HK-2 (cell line): ENCODE results near the gene CPB1.
"Not testable (repeated sequence)": the region's sequence is repeated elsewhere in the genome, so short reads cannot be mapped to it uniquely, and the experiment has no call there.

ENCODE experiments used
- DNase-seq: peaks from one replicate; pipeline ENCODE4 v3.0.0-alpha.2; 2018; ENCODE audit not compliant: unreplicated experiment

CPB1 gene

DNA sequence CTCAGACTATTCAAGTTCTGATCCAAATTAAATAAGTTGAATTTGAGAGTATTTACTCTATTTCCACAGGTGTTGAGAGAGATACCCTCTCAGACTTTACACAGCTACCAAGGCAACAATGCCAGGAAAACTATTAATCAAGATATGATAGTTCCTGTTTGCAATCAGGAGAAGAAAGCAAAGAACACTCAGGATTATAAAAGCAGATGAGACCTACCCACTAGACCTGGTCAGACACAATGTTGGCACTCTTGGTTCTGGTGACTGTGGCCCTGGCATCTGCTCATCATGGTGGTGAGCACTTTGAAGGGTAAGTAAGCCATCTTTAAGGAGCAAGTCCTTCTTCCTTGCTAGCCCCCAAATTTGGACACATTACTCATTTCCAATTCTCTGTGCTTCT lies at the start of gene CPB1:
Gene CPB1, plus strand, starts transcription at position 227 of the 400 bp plus-strand sequence. Its CDS starts 13 bp downstream, at position 240.
- DNase-seq = no peak

DNA sequence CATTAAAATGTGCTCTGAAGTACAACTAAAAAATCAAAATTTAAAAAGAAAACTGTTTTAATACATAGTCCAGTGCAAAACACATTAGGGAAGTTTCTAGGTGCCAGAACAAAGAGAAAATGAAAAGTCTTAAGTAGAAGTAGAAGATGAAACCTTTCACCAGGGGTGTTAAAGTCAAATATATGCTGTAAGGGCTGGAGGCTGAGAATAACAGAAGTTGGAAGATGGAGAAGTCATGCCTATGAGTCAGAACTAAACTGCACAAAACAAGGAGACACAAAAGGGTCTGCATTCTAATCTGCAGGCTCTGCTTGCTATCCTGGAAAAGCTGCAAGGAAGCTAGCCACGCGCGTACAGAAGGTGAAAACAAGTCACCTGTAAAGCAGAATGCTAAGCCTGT lies 48.7 kb upstream of the CPB1 start:
- DNase-seq = no peak

DNA sequence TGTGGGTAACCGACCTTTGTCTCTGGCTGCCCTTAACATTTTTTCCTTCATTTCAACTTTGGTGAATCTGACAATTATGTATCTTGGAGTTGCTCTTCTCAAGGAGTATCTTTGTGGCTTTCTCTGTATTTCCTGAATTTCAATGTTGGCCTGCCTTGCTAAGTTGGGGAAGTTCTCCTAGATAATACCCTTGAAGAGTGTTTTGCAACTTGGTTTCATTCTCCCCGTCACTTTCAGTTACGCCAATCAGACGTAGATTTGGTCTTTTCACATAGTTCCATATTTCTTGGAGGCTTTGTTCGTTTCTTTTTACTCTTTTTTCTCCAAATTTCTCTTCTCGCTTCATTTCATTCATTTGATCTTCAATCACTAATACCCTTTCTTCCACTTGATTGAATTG lies 42.6 kb upstream of the CPB1 start:
- not testable (repeated sequence) for DNase-seq

DNA sequence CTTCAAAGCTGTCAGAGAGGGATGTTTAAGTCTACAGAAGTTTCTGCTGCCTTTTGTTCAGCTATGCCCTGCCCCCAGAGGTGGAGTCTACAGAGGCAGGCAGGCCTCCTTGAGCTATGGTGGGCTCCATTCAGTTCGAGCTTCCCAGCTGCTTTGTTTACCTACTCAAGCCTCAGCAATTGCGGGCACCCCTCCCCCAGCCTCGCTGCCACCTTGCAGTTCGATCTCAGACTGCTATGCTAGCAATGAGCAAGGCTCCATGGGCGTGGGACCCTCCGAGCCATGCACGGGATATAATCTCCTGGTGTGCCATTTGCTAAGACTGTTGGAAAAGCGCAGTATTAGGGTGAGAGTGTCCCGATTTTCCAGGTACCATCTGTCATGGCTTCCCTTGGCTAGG lies 41.5 kb upstream of the CPB1 start:
- not testable (repeated sequence) for DNase-seq

DNA sequence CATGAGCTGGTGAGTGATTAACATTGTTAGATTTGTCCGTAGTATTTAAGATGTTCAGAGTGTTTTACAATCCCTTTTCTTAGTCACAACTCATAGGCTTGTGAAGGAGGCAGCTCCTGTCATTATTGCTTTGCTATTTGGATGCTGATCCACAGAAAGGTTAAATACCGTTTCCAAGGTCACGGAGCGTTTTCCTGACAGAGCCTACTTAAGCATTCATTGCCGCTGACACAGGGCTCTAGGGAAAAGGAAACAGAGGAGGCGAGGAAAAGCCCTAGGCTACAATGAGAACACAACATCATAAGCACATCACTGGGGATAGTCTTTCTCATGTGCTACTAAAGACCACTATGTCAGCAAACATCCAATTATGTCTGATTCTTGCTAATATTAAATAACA lies 38.5 kb upstream of the CPB1 start:
- no peak for DNase-seq

DNA sequence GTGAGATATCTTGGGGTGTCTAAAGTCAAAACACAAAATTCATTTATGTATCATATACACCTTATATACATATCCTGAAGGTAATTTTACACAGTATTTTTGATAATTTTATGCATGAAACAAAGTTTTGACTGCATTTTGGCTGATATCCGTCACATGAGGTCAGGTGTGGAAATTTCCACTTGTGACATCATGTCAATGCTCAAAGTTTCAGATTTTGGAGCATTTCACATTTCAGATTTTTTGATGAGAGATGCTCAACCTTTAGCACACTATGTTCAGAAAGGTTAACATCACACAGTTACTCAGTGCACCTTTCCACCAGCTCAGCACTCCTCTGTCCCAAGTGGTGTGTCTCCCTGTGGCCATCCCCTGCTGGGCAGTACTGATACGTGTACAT lies 37.7 kb upstream of the CPB1 start:
- no peak for DNase-seq

DNA sequence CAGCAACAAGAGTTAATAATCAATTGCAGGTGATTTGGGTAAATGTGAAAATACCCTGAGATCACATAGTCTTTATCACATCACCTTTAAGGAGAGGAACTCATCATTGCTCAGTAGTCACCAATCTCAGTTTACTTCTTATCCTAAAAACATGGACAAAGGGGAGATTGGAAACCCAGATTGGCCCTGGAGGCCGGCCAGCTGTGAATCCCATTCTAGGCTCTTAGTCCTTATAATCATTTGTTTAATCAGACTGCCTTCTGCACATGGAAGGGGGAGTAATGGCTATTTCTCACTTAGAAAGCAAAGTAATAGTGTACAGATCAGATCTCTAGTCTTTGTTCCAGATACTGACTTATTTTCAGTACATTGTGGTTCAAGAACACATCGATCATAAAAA lies 37.2 kb upstream of the CPB1 start:
- DNase-seq = no peak

DNA sequence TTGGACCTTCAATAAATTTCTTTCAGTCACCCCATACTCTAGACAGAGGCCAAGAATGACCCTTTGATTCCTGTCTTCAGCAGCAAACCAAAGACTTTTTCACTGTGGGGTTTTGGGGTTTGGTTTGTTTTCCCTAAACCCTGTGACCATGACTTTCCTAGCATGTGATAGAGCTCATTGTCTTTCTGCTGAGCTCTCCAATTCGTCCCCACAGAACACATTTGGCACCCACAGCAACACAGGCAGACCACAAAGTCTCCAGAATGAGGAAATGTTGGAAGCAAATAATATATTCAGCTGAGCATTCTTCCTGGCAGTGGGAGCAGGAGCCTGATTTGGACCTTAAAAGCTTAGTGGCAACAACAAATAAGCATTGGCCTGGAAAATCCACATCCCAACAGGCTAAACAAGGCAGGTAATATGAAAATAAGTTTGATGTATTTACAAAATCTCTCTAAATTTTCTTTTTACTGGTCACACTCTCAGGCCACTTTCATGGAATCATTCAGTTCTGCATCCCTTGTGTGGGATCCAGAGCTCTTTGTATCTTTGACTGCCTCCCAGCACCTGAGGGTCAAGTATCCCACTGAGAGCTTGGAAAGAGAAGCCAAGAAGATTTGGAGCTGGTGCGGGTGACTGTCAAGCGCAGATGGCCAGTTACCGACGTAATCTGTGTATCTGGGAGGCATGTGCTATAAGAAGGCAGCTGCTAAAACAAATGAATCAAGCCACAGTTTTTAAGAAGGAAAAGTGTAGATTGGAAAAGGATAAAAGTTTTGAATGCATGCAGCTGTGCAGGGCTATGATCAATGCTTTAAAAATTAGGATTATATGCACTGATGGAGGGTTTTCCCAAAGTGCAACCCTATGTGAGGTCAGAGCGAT lies 36.5 kb upstream of the CPB1 start:
- no peak for DNase-seq

DNA sequence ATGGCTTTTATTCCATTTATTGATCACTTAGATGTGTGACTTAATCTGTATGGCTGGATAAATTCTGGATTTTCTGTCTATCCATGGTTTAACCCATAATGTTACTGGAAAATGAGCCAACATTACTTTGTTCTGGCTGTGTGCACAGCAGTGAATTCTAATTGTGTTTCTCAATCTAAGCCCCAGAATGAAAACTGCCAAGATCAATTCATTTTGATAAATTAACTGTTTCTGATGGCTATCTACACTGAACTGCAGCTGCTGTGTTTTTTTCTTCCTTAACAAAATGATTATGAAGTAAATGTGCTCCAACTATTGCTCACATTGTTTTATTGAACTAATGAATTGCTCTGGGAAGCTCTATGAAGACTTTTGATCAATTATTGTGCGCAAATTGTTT lies 35.7 kb upstream of the CPB1 start:
- no peak for DNase-seq

DNA sequence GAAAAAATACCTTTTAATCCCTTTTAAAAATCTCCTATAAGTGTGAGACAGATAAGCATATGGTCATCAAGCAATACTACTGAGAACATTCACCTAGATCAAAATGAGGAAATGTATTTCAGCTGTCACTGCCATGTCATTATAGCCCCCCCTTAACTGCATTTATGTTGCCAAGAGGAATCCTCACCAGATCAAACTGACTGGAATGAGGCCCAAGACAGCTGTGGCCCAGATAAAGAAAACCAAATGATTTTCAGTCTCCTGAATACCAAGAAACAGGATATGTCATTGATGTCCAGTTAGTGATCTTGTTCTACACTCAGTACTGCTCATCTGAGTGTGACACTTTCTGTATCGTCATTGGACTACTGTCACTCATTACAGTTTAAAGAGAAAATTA lies 35.1 kb upstream of the CPB1 start:
- no peak for DNase-seq

DNA sequence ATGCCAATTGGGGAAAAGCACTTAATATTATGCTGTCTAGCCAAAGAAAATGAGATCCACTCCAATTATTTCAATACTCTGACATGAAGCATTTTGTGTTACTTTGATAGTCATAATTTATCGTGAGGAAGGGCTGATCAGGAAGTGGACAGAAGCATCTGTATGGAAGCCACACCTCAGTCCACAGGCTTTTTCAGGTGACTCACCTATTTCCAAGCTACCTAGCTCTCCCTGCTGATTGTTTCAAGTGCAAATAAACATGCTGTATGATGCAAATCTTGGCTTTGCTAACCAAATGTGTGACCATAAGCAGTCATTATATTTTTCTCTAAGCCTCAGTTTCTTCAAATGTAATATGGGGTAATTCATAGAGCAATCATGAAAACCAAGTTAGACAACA lies 30.8 kb upstream of the CPB1 start:
- DNase-seq = no peak

DNA sequence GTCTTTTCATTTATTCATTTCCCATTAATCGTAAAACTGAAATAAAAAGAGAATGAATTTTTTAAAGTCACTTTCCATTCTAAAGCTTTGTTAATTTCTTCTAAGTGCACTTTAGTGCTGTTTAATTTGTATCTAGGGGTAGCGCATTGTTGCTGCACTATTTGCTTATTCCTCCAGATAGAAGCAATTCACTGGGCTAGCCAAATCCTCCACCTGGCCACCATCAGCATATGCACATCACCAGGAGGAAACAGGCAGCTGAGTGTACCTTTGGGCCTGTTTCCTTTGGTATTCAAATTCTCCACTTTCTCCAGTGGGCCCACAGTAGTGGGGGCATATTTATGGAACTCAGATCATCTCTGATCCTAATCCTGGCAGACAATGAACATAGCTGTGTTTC lies 29.8 kb upstream of the CPB1 start:
- no peak for DNase-seq

DNA sequence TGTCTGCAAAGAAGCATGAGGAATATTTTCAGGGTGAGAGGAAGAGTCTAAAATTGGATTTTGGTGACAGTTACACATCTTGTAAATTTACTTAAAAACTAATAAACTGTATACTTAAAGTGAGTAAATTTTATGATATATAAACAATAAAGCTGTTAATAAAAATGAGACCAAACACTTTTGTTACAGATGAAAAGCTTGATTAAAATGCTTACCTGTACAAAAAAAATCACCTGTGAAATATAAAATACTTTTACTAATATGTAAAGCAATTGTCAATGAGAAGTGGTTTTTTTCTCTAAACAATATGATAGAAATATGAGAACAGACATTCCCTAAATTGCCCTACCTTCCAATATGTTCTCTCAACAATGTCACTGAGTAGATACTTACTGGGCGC lies 27.2 kb upstream of the CPB1 start:
- no peak for DNase-seq

DNA sequence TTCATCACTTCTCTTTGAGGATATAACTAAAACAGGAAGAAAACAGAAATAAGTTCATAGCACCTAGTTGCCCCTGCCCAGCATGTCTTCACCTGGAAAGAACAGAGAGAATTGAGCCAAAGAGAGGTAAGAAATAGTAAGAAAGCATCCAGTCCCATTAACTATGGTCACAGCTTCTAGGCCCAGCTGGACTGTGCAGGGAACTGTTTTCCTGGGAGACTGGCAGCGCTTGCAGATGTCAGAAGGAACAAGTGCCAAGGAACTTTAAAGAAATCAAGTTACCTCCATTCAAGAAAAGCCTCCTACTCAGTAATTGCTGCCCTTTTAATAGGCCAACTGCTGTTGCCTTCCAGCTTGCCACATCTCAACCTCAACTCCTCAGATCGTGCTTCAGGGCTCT lies 17.8 kb upstream of the CPB1 start:
- DNase-seq = no peak

DNA sequence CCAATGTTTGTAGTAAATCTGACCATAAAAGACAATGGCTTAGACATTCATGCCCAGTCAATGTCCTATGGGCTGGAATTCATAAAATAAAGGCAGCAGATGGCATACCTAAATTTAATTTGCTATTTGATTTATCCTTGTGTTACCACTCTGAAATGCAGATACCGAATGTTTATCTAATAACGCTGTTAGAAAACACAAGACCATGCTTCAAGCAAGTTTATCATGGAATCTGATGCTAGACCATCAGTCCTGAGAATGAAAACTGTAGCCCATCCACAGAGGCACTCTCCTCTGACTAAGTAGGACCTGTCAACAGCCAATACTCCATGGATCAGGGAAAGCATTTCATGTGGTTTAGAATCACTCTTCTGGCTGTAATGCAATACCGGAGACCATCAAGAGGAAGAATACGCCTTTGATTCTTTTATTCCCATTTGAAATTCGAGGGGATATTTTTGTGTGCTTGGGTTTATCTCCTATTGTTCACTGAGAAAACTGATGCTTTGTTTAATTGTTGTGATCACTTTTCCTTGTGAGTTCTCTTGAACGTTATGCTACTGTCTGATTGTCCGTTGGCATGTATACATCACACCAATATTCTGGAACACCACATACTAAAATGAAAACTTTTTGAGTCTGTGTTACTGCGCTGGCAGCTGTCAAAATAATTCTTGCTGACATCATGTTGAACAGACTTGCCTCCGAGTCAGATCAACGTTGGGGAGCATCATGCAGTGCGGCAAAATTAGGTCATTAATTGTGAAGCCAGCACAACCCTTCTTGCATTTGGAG lies 12.1 kb upstream of the CPB1 start:
- DNase-seq = no peak

DNA sequence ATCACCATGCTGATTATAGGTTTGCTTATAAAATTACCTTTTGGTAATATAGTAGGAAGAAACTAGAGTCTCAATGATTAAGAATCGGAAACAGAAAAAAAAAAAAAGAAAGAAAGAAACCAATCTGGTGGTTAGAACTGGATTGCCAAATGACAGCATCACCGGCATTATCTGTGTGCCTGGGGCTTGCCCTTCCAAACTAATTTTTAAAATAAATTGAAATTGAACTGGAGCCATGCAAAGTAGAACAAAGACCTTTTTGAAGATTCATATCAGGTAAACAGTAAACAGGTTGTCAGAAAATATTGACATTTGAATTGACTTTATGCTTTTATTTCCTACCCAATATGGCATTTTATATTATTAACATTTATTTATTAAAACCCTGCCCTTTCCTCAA lies 11.2 kb upstream of the CPB1 start:
- no peak for DNase-seq

DNA sequence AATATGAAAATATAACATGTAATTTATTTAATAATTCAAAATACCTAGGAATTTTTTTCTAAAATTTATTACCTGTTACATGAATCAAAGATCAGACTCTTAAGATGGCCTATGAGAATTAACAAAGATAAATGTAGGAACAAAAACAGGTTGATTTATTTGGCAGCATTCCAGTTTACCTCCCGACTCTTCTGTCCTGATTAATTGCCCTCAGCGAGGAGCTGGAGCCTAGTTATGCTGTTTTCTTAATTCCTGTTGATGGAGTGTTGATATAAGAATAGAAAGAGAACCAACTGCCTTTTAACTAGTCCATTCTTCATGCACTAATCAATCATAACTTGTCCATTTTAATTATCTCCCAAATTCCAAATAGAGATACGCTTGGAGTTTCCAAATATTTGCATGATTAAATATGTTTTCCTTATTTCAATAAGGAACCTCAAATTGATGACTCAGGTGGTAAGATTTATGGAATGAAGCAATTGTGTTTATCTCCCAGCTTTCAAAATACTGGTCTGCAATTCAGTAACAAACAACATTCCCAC lies 10.6 kb upstream of the CPB1 start:
- DNase-seq = no peak

DNA sequence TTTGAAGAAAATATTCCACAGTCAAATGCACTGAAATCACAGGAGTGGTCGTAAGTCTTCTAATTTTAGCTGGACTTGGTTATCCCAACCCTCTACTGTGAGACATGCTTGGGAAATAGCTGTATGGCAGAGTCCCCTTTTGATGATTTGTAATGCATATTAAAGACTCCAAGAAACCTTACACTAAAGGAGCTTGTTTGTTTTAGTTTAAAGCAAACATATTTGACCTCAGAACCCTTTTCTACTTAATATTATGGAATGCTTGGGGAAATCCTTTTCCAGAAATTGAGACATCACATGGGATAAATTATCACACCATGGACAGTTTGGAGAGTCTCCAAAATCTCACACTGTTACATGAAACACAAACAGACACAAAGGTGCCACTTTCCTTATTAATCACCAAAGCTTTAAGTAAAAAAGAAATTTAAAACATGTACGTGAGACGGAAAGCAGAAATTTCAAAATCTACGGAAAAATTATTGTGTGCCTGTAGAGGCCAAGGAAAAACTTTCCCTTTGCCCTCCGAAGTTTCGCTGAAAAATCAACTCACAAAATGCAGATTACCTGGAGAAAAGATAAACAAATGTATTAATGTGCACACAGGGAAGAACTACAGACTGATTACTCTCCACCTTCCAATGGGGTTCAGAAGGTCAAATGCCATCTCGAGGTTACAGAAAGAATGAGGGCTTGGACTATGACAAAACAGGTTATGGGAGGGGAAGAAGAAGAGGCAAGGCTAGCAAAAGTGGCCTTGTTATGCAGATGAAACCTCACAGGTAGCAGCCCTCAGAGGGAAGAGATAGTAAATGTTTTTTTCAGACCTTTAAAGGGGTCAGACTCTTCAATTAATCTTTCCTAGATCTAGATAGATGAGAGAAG lies 7.0 kb upstream of the CPB1 start:
- DNase-seq = no peak

DNA sequence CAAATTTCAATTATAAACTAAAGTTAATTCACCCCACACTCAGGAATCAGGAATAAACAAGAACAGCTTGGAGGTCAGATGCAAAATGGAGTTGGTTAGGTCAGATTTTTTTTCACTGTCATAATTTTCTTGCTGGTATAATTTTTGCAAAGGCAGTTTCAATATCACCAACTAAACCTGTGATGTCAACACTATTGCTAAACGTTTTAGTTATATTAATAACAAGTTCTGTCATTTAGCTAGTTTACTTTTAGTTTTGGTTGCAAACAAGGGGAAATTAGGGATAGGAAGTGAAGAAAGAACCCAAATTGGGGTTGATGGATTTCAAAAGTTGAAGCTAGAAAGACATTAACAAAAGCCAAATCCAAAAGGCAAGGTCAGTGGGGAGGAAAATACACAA lies 4.6 kb upstream of the CPB1 start:
- DNase-seq = no peak

DNA sequence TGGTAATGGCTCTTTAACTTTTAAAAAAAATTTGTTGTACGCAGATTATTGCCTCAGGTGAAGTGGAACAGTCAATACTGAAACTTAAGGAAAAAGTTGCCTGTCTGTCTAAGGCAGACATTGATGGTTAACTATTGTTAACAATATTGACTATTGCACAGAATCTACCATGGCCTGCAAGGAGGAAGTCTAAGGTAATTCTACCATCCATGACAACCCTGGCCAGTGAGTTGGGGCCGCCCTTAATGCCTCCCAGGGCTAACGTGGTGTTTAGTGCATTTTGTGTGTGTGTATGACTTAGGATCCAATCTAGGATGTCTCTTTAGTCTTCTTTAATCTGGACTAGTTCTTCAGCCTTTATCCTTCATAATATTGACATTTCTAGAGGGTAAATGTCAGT lies 2.1 kb upstream of the CPB1 start:
- no peak for DNase-seq

DNA sequence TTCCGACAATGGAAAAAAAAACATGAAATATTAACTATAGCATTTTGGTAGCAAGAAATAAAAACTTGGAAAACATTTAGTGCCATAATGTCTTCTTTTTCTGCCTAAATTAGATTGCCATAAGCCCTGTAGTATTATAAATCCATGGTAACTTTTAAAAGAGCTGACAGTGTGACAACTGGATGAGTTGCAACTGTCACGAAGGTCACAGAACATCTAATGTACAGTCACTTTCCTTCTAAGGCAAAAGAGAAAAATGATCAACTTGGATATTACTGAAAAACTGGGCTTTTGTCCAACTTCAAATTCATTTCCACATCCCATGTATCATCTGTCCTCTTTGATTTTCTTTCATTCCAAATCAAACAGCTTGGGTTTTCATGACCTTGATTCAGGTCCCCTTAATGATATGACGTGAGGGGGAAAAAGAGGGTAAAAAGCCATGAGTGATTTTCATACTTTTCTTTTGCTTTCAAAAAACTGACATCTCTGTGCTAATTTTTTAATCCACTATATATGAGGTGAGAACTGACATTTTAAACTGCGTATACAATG lies 602 bp downstream of the CPB1 start:
- no peak for DNase-seq

DNA sequence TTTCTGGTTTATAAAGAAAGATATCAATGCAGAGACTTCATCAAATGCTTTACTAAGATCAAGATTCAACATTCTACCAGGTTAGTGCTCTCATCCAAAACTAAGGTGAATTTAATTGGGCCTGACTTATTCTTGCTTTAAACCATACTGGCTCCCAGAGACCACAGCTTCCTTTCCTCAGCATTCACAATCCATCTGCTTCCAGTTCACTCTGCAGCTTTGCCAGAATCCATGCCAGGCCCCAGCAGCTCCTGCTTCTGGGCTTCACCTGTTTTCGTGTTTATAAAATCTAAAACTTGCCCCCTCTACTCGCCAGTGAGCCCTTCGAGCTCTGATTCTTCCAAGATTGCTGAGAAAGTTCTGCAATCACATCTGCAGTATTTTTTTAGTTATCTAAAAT lies 2.3 kb downstream of the CPB1 start:
- DNase-seq = no peak
